SIG-M5 treated with dmso at 0.1 percent for 504 hours (cell line): ENCODE measurements around the gene LHFPL4.

Experiments
- DNase-seq: peaks from one replicate; lab custom pipeline; 2025; ENCODE audit not compliant: unreplicated experiment; lab: John Stamatoyannopoulos, UW

Gene LHFPL4

DNA sequence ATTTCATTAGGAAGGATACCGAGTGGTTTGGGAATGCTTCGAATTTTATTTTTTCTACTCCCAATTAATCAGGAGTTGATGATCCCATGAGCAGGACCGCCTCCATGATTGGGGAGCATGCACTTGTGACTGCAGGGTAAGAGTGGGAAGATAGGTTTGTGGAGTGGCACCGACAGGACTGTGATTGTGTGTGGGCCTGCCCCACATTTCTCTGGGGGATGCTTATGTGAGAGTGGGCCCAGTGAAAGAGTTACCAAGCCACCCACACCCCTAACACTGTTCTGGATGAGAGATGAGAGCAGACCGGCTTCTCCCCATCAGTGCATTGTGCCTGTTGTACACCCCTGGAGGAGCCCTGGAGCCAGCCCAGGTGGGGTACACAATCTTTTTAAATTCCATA, 76.7 kb downstream of the LHFPL4 start:
- DNase-seq: no peak

DNA sequence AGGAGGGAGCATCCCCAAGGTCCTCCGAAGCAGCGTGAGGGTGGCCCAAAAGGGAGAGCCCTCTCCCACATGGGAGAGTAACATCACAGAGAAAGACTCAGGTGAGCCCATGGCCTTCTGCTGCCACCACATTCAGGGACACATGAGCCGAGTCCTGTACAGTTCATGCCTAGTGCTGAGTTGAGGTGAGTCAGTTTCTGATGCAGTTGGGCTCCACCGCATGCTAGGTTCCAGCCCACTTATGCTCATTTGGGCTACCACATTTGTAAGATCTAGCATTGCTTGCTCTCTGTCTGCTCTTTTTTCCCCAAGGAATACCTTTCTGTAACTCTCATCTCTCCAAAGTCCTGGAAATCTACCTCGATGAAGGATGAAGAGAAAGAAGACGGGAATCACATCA, 79.1 kb downstream of the LHFPL4 start:
- no peak for DNase-seq

DNA sequence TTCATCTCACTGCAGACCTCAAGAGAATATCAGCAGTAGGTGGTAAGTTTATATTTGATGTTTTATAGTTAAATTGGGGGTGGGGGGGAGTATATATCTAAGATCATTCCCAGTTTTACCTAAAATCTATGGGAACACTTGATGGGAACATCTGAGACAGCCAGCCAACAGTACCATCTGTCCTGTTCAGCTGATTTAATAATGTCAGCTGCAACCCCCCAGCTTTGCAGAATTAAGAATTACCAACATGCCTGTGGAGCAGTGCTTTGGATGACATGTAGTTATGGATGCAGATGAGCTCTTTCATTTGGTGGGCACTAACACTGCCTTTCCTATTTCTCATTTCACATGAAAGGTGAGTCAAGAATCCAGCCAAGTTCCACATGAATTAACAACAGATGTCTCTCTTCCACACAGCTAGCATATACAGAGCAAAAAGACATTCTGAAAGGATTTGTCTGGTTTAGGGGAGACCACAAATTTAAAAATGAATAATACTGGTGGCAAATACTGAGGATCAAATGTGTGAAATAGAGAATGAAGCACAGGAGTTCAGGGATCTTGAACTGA, 80.0 kb downstream of the LHFPL4 start:
- DNase-seq: no peak

DNA sequence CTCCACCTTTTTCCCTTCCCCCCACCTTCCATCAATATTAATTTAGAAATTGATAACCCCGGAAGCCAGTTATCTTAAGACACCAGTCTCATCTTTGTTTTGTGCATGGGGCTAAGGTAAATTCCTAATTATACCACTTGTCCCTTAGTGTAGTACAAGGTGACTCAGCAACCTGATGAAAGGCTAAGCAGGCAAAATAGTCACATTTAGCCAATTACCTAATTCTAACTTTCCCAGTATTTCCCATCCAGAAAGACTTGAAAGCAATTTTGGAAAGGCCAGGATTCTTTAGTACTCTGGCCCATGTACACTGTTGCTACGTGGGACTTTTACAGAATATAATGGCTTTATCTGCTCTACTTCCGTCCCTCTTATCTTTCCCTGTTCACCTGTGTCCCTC, 83.6 kb downstream of the LHFPL4 start:
- no peak for DNase-seq

DNA sequence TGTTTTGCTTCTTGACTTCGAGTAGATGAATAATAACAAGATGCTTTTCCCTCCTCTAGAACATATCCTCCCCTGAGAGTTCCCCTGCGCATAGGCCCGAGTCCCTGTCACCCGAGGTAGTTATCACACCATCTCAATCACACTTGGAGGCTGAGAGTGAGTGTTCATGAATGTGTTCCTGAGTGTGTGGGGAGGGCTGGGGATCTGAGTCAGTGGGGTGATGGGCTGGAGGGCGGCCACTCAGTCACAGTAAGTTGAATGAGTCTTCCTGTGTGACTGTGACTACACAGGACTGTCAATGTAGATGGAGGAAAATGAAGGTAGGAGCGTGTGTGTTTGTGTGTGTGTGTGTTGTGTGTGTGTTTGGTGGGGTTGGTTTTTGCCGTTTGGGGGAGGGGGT, 85.2 kb downstream of the LHFPL4 start:
- no peak for DNase-seq

DNA sequence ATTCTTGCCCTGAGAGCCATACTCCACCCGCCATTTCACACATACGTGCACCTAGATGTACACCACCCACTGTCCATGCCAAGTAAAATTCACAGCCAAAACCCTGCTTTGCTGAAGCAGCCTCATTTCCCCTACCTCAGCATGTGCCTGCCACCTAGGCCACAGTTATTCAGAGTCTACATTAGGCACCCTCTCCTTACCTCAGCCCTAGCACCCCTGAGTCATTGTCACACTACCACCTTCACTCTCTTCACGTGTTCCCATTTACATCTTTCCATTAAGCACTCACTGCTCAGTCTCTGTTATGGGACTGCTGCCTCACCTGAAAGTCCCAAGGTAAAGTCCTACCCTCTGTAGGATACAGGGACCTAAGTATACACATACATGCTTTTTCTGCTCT, 86.2 kb downstream of the LHFPL4 start:
- no peak for DNase-seq

DNA sequence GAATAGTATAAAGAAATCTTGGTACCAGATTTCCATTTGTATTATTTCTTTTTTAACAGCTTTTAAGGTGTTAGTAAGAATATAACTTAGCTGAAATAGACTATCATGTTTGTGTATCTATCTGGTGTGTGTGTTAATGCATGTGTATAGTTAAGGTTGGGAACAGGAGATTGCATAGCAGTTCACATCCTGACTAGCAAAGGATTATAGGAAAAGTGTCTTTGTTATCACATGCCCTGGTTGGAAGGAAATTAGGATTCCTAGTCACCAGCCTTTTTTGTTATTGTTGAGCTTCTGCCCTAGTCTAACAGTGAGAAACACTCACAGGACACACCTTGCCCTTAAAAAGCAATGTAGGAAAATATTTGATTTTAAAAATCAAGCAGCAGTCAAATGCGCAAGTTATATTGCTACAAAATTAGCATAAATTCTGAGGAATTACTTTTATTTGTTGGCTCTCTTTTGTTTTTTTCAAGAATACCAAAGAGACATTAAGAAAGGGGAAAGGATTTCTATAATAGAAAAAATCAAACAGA, 98.0 kb downstream of the LHFPL4 start:
- no peak for DNase-seq

DNA sequence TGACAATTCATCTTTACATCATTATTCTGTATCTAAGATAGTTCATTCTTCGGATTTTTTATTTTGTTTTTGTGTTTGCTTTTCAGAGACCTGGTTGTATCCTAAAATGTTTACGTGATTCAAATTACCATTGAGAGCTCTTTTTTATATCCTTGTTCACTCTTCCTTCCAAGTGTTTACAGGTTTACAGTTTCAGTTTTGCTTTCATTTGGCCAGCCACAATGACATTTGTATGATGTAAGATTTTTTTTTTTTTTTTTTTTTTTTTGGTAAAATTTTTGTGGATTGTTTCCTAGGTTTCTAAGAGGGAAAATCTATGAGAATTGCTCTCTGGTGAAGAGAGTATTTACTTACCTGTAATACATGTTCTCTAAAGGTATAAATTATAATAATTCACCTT, 101.2 kb downstream of the LHFPL4 start:
- DNase-seq: no peak

DNA sequence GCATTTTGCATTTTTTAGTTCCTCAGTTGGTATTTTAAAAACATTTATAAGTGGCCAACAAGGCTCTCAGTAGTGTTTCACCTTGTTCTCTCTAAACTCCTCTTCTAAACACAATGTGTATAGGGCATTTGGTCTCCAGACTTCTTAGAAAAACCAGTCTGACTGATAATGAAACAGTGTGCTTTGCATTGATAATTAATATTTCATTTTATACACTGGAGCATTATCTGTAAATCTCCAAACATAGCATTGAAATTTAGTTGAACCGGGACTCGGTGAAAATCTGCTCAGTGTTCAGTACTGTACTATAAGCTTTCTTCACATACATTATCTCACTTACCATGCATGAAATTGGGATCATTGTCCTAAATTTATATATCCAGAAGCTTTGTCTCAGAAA, 102.6 kb downstream of the LHFPL4 start:
- DNase-seq: no peak

DNA sequence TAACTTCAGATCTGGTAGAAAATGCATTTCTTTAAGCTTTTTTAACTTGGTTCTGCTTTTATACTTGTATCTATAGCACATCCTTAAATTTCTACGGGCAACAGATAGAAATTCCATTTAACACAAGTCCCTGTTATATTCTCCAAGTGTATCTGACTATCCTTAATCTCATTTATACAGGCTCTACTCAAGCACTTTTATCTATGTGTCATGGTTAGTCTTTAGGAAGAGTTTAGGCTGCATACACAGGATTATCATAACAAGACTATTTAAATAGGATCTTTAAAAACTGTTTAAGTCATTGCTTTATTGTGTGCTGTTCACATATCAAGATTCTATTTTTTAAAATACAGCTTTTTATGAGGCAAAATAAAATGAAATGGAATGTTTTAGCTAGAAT, 103.5 kb downstream of the LHFPL4 start:
- DNase-seq: no peak

DNA sequence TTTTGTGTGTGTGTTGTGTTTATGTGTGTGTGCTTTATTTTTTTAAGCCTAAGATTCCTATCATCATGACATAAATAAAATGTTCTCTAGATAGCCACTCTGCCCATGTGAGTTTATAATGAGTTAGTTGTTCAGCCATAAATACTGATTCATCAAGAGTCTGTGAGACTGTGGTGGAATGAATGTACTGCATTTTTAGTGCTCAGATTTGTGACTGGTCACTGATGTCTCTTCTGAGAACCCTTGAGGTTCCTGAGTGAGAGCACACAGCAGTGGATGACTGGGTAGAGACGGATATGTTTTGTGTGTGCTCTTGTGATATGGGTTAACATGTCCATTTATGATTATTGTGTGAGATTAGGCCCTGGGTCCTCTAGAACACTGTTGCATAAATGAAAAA, 105.0 kb downstream of the LHFPL4 start:
- no peak for DNase-seq
